ENCODE results near the gene UNC5C. TPM values are rescaled to one million over a fixed set of nuclear protein-coding genes. Genes with fewer than 3 reads are reported as not detected.
A peak's percentile ranks its signal among the peaks of the same experiment; 100 is the strongest.

Gene UNC5C
- total RNA-seq, 1 donor from 2014 or later, result 0.39 TPM

DNA sequence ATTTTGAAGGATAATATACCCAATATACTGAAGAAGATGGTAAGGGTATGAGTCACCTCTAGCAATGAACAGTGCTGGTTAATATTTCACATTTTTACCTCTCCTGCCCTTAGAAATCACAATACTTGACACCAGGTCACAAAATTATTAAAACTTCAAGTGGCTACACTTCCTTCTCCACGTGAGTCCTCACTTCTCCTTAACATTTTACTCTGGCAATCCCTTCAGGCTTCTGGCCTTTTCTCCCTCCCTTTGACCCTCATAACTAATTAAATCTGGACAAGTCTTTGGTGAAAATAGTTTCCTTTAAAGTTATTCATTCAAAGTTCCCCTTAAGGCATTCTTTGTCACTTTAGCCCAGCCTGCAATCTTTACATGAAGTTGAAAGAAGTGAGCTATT, 190.4 kb downstream of the UNC5C start:
- peaks cover 43% of the 10 kb centered on the region for H3K4me1 Mint-ChIP-seq
- no peak overlapping the region for H3K27ac ChIP-seq
- no peaks in the 10 kb centered on the region for H3K9me3 Mint-ChIP-seq

DNA sequence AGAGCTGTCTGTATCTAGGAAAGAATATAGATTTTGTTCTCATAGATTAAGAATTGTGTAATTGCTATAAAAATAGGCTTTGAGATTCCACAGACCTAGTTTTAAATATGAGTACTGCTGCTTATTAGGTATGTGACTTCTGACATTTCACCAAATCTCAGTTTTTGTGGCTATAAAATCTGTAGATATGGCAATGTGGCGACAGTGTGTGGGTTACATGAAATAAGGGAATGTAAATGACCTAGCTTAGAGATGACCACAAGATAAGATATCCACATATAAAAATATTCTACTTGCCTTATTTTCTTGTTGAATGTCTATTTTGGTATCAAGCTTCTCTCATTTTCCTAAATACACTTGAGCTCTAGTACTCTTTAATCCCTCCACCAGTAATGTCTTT, 193.8 kb downstream of the UNC5C start:
- H3K27me3 ChIP-seq, result no peaks in the 10 kb centered on the region
- no peaks in the 10 kb centered on the region for H3K36me3 ChIP-seq
- Mint-ChIP-seq H3K9me3 (no peaks in the 10 kb centered on the region), H3K36me3 (peaks cover 33% of the 10 kb centered on the region), H3K4me1 (peaks cover 32% of the 10 kb centered on the region), H3K27me3 (ENCODE audit: insufficient read depth, low read depth) (no peaks in the 10 kb centered on the region), H3K4me3 (no peak overlapping the region), H3K27ac (peak overlapping the region; percentile 8)
- no peak overlapping the region for H2AFZ ChIP-seq (replicated peaks)
- peaks cover 11% of the 10 kb centered on the region for H3K4me1 ChIP-seq
- no peaks in the 10 kb centered on the region for H4K20me1 ChIP-seq (ENCODE audit: low read depth)
- no peaks in the 10 kb centered on the region for H3K79me2 ChIP-seq (ENCODE audit: low read depth)
- no peak for DNase-seq (ENCODE audit: low spot score)
- H3K9me3 ChIP-seq (ENCODE audit: low read depth), result no peaks in the 10 kb centered on the region
- no peaks in the 10 kb centered on the region for H3F3A ChIP-seq (ENCODE audit: low read depth)
- H3K9ac ChIP-seq, result no peak overlapping the region
- TF ChIP-seq EZH2 (IDR thresholded peaks at IDR 0.05), result no peak
- TF ChIP-seq, protein P1, sequence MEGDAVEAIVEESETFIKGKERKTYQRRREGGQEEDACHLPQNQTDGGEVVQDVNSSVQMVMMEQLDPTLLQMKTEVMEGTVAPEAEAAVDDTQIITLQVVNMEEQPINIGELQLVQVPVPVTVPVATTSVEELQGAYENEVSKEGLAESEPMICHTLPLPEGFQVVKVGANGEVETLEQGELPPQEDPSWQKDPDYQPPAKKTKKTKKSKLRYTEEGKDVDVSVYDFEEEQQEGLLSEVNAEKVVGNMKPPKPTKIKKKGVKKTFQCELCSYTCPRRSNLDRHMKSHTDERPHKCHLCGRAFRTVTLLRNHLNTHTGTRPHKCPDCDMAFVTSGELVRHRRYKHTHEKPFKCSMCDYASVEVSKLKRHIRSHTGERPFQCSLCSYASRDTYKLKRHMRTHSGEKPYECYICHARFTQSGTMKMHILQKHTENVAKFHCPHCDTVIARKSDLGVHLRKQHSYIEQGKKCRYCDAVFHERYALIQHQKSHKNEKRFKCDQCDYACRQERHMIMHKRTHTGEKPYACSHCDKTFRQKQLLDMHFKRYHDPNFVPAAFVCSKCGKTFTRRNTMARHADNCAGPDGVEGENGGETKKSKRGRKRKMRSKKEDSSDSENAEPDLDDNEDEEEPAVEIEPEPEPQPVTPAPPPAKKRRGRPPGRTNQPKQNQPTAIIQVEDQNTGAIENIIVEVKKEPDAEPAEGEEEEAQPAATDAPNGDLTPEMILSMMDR (IDR thresholded peaks at IDR 0.05), result no peak
- TF ChIP-seq EZH2phosphoT487 (IDR thresholded peaks at IDR 0.05), result no peak
- H3K27ac ChIP-seq, result no peak overlapping the region
- no peak overlapping the region for H3K4me3 ChIP-seq
- no peak overlapping the region for H3K4me2 ChIP-seq

More for the DNA sequence above, 190.4 kb downstream of the UNC5C start:
- H3K36me3 ChIP-seq, result no peaks in the 10 kb centered on the region
- H2AFZ ChIP-seq (replicated peaks), result no peak overlapping the region
- no peaks in the 10 kb centered on the region for H3K27me3 ChIP-seq
- Mint-ChIP-seq H3K27me3 (ENCODE audit: insufficient read depth, low read depth) (no peaks in the 10 kb centered on the region), H3K4me3 (no peak overlapping the region), H3K27ac (peak overlapping the region; percentile 1), H3K36me3 (peaks cover 32% of the 10 kb centered on the region)
- no peaks in the 10 kb centered on the region for H3K79me2 ChIP-seq (ENCODE audit: low read depth)
- H4K20me1 ChIP-seq (ENCODE audit: low read depth), result no peaks in the 10 kb centered on the region
- no peak for DNase-seq (ENCODE audit: low spot score)
- no peak overlapping the region for H3K9ac ChIP-seq
- no peak for TF ChIP-seq EZH2 (IDR thresholded peaks at IDR 0.05)
- TF ChIP-seq, protein P1 (IDR thresholded peaks at IDR 0.05), result no peak
- TF ChIP-seq EZH2phosphoT487 (IDR thresholded peaks at IDR 0.05), result no peak
- no peak overlapping the region for H3K4me3 ChIP-seq
- H3K4me2 ChIP-seq, result no peak overlapping the region
- H3K4me1 ChIP-seq, result peaks cover 3% of the 10 kb centered on the region
- no peaks in the 10 kb centered on the region for H3K9me3 ChIP-seq (ENCODE audit: low read depth)
- no peaks in the 10 kb centered on the region for H3F3A ChIP-seq (ENCODE audit: low read depth)

DNA sequence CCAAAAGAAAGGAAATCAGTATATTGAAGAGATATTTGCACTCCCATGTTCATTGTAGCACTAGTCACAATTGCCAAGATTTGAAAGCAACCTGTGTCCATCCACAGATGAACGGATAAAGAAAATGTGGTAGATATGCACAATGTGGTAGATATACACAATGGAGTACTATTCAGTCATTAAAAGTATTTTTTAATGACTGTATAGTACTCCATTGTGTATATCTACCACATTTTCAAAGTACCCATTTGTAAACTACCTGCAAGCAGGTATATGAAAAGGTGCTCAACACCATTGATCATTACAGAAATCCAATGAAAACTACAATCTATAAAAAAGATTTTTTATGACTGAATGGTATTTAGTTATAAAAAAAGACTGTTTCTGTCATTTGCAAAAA, 200.4 kb downstream of the UNC5C start:
- Mint-ChIP-seq H3K36me3 (peaks cover 52% of the 10 kb centered on the region), H3K4me1 (peaks cover 14% of the 10 kb centered on the region), H3K9me3 (peaks cover 47% of the 10 kb centered on the region), H3K27me3 (ENCODE audit: insufficient read depth, low read depth) (no peaks in the 10 kb centered on the region), H3K4me3 (no peak overlapping the region), H3K27ac (no peak overlapping the region)
- no peak overlapping the region for H3K9ac ChIP-seq
- H3K27me3 ChIP-seq, result no peaks in the 10 kb centered on the region
- no peak overlapping the region for H2AFZ ChIP-seq (replicated peaks)
- peaks cover 3% of the 10 kb centered on the region for H3K9me3 ChIP-seq (ENCODE audit: low read depth)
- no peaks in the 10 kb centered on the region for H4K20me1 ChIP-seq (ENCODE audit: low read depth)
- peaks cover 11% of the 10 kb centered on the region for H3K4me1 ChIP-seq
- no peak for TF ChIP-seq EZH2 (IDR thresholded peaks at IDR 0.05)
- no peak for DNase-seq (ENCODE audit: low spot score)
- no peaks in the 10 kb centered on the region for H3F3A ChIP-seq (ENCODE audit: low read depth)
- H3K79me2 ChIP-seq (ENCODE audit: low read depth), result no peaks in the 10 kb centered on the region
- H3K36me3 ChIP-seq, result no peaks in the 10 kb centered on the region
- no peak overlapping the region for H3K27ac ChIP-seq
- H3K4me3 ChIP-seq, result no peak overlapping the region
- no peak overlapping the region for H3K4me2 ChIP-seq

DNA sequence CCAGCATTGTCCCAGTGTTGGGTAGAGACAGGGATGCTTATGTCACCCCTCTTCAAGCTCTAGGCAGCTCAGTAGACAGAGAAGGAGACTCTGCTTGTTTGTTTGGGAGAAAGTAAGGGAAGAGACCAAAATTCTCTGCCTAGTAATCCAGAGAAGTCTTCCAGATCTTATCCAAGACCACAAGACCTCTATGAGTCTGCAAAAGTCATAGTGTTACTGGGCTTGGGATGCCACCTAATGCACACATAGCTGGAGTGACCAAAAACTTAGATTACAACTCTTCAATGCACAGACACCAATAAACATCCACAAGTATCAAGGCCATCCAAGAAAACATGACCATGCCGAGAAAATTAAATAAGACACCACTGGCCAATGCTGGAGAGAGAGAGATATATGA, 205.5 kb downstream of the UNC5C start:
- no peaks in the 10 kb centered on the region for H3F3A ChIP-seq (ENCODE audit: low read depth)
- no peaks in the 10 kb centered on the region for H3K27me3 ChIP-seq
- Mint-ChIP-seq H3K9me3 (peaks cover 43% of the 10 kb centered on the region), H3K4me3 (no peak overlapping the region), H3K27ac (no peak overlapping the region), H3K4me1 (no peaks in the 10 kb centered on the region), H3K27me3 (ENCODE audit: insufficient read depth, low read depth) (no peaks in the 10 kb centered on the region), H3K36me3 (peaks cover 47% of the 10 kb centered on the region)
- H3K9ac ChIP-seq, result no peak overlapping the region
- no peaks in the 10 kb centered on the region for H4K20me1 ChIP-seq (ENCODE audit: low read depth)
- no peak overlapping the region for H3K4me3 ChIP-seq
- no peaks in the 10 kb centered on the region for H3K4me1 ChIP-seq
- TF ChIP-seq, protein P1 (IDR thresholded peaks at IDR 0.05), result no peak
- TF ChIP-seq EZH2 (IDR thresholded peaks at IDR 0.05) (no peak), EZH2phosphoT487 (IDR thresholded peaks at IDR 0.05) (no peak)
- no peak overlapping the region for H3K27ac ChIP-seq
- no peak overlapping the region for H2AFZ ChIP-seq (replicated peaks)
- H3K4me2 ChIP-seq, result no peak overlapping the region
- no peaks in the 10 kb centered on the region for H3K79me2 ChIP-seq (ENCODE audit: low read depth)
- DNase-seq (ENCODE audit: low spot score), result no peak
- H3K36me3 ChIP-seq, result no peaks in the 10 kb centered on the region
- peaks cover 3% of the 10 kb centered on the region for H3K9me3 ChIP-seq (ENCODE audit: low read depth)

Data from neural progenitor cell (in vitro differentiated cells).